GM19463 (cell line): ENCODE results near the gene KXD1.
"Not testable (repeated sequence)": the region's sequence is repeated elsewhere in the genome, so short reads cannot be mapped to it uniquely, and the experiment has no call there.

Experiments
- ATAC-seq: cut with Tn5 transposase; IDR thresholded peaks from one replicate; pipeline ENCODE4 v1.9.1; 2021; ENCODE audit warnings: mild to moderate bottlenecking, moderate library complexity; ENCODE audit not compliant: unreplicated experiment

Gene KXD1

GRCh38 chr19:18599485-18599884, 41.8 kb downstream of the KXD1 start:
- no peak for ATAC-seq

GRCh38 chr19:18600692-18601397, 43.2 kb downstream of the KXD1 start:
- ATAC-seq: not testable (repeated sequence)

GRCh38 chr19:18601875-18602274, 44.2 kb downstream of the KXD1 start:
- ATAC-seq: no peak

- ATAC-seq: no peak
Observed at GRCh38 chr19:18603255-18603957, 45.7 kb downstream of the KXD1 start.

- ATAC-seq: no peak
Observed at GRCh38 chr19:18603958-18604819, 46.5 kb downstream of the KXD1 start.

GRCh38 chr19:18604820-18605159, 47.1 kb downstream of the KXD1 start:
- ATAC-seq: no peak

GRCh38 chr19:18605196-18605545, 47.5 kb downstream of the KXD1 start:
- ATAC-seq: no peak

- ATAC-seq: no peak
Observed at GRCh38 chr19:18605546-18606280, 48.0 kb downstream of the KXD1 start.

GRCh38 chr19:18606281-18607225, 48.9 kb downstream of the KXD1 start, which contains the start of gene CRLF1:
CRLF1 (minus strand) TSS chr19:18606799; CDS start chr19:18606656, 143 bp downstream.
- no peak for ATAC-seq

GRCh38 chr19:18607226-18608101, 49.8 kb downstream of the KXD1 start:
- no peak for ATAC-seq

- ATAC-seq: no peak
Observed at GRCh38 chr19:18608102-18608804, 50.6 kb downstream of the KXD1 start.

GRCh38 chr19:18608805-18609716, 51.4 kb downstream of the KXD1 start:
- no peak for ATAC-seq

- ATAC-seq: no peak
Observed at GRCh38 chr19:18609717-18610051, 52.0 kb downstream of the KXD1 start.

GRCh38 chr19:18610245-18610555, 52.5 kb downstream of the KXD1 start:
- ATAC-seq: no peak

GRCh38 chr19:18610556-18611326, 53.1 kb downstream of the KXD1 start:
- no peak for ATAC-seq

GRCh38 chr19:18611327-18612050, 53.8 kb downstream of the KXD1 start:
- no peak for ATAC-seq
